Measurements from ENCODE around the gene ASS1. TPM values are rescaled to one million over a fixed set of nuclear protein-coding genes. Genes with fewer than 3 reads are reported as not detected.
A peak's percentile ranks its signal among the peaks of the same experiment; 100 is the strongest.

The ASS1 gene
- polyA plus RNA-seq, 2 of the 4 experiments (the other 2 are of a cell fraction): 11.3 to 32.5 TPM

DNA sequence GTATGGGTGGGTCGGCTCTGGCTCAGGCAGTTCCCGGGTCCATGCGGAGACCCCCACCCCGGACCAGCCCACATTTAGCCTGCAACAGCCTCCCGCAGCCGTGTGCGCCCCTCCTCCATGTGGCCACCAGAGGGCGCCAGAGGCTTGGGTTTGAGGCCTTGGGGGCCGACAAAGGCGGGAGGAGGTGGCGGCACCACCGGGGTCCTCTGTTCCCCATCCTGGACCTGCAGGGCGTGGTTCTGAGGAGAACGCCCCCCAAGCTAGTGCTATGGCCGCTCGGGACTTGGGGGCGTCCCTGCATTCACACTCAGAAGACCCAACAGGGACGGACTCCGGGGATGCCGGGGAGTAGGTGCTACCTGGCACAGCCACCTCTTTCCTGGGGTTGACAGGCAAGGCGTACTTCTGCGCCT is 16.5 kb downstream of the ASS1 start:
- peak; percentile 39 to 59 for DNase-seq (ENCODE audit: low read depth in 1 of 2, low spot score in 1 of 2)

DNA sequence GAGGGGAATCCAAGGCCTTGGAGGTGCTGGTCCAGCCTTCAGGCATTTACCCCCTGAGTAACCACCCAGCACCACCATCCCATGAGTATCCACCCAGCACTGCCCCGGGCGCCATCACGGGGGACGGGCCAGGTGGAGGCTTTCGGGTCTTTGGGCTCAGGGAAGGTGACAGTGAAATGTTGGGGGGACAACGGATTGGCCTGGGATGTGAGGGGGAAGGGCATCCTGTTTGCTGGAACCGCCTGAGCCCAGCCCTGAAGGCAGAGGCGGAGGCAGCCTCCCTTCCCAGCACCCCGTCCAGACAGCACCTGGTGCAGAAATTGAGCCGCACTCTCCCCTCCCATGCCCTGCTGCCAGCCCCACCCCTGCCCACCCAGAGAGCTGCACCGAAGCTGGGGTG is 17.0 kb downstream of the ASS1 start:
- ChIA-PET POLR2A (no interaction called here), CTCF (interaction anchor here (0.7 to 17.4 kb wide), 27 partner anchors 9 to 537 kb away, joined by 3 to 453 read pairs (median 7); no protein-coding TSS in a partner anchor)
- FAIRE-seq: no peak
- H3K4me2 ChIP-seq: peak overlapping the region; percentile 46; the same call in 2 of the 3 replicates
- TF ChIP-seq RFX5 (IDR thresholded peaks at IDR 0.05) (no peak), CHD4 (IDR thresholded peaks at IDR 0.05; ENCODE audit: borderline replicate concordance) (no peak), MAFK (IDR thresholded peaks at IDR 0.05; ENCODE audit: partially characterized antibody) (no peak), RARB (CRISPR knock-in tag; IDR thresholded peaks at IDR 0.05) (no peak), EP300 (IDR thresholded peaks at IDR 0.05) (no peak), HOXA7 (CRISPR knock-in tag; IDR thresholded peaks at IDR 0.05) (no peak), NPAS2 (CRISPR knock-in tag; IDR thresholded peaks at IDR 0.05; ENCODE audit: borderline replicate concordance) (no peak), MYC (IDR thresholded peaks at IDR 0.05; ENCODE audit: borderline replicate concordance, low read length) (no peak), FOSL2 (IDR thresholded peaks at IDR 0.05) (no peak), FOSL2 (CRISPR knock-in tag; IDR thresholded peaks at IDR 0.05) (no peak), CBX8 (IDR thresholded peaks at IDR 0.05) (no peak), TFCP2L1 (CRISPR knock-in tag; IDR thresholded peaks at IDR 0.05) (no peak), FOXS1 (CRISPR knock-in tag; IDR thresholded peaks at IDR 0.05) (no peak), HDAC2 (IDR thresholded peaks at IDR 0.05) (no peak), JUN (IDR thresholded peaks at IDR 0.05) (no peak), ZC3H11A (IDR thresholded peaks at IDR 0.05) (no peak), BHLHE40 (IDR thresholded peaks at IDR 0.05; ENCODE audit: low read depth, low read length) (no peak), CEBPB (IDR thresholded peaks at IDR 0.05) (no peak)
- TF ChIP-seq, protein P1, sequence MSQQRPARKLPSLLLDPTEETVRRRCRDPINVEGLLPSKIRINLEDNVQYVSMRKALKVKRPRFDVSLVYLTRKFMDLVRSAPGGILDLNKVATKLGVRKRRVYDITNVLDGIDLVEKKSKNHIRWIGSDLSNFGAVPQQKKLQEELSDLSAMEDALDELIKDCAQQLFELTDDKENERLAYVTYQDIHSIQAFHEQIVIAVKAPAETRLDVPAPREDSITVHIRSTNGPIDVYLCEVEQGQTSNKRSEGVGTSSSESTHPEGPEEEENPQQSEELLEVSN (IDR thresholded peaks at IDR 0.05; ENCODE audit: borderline replicate concordance, low read depth): no peak
- TF ChIP-seq, protein P2, sequence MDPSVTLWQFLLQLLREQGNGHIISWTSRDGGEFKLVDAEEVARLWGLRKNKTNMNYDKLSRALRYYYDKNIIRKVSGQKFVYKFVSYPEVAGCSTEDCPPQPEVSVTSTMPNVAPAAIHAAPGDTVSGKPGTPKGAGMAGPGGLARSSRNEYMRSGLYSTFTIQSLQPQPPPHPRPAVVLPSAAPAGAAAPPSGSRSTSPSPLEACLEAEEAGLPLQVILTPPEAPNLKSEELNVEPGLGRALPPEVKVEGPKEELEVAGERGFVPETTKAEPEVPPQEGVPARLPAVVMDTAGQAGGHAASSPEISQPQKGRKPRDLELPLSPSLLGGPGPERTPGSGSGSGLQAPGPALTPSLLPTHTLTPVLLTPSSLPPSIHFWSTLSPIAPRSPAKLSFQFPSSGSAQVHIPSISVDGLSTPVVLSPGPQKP (IDR thresholded peaks at IDR 0.05; ENCODE audit: low read depth, low read length): no peak
- H3K9me3 ChIP-seq: no peaks in the 10 kb centered on the region
- no peaks in the 10 kb centered on the region for H3K4me1 ChIP-seq
- DNase-seq (ENCODE audit: low read depth in 1 of 2, low spot score in 1 of 2): no peak
- peak in 1 of 2 experiments; percentile 46; a peak in 3 of 6 replicates for ATAC-seq
- H3K27ac ChIP-seq: no peak overlapping the region
- H3K4me3 ChIP-seq: no peak overlapping the region
- 37% methylated on average over 10 of the region's 11 CpGs for WGBS (ENCODE audit: missing lambda C conversion rate)

More for the DNA sequence above, 16.5 kb downstream of the ASS1 start:
- H3K4me1 ChIP-seq: no peaks in the 10 kb centered on the region
- ATAC-seq (peak; percentile 63 to 82), FAIRE-seq (no peak)
- no peak overlapping the region for H3K4me3 ChIP-seq
- ChIA-PET CTCF (interaction anchor here (0.5 to 17.4 kb wide), 49 partner anchors 8 to 708 kb away, joined by 3 to 453 read pairs (median 4); no protein-coding TSS in a partner anchor), POLR2A (no interaction called here)
- H3K27ac ChIP-seq: no peak overlapping the region
- WGBS (ENCODE audit: missing lambda C conversion rate): 29% methylated on average over 8 of the region's 22 CpGs
- peak; percentile 89 to 96 for TF ChIP-seq RAD21 (conservative IDR thresholded peaks at IDR 0.05 in 1 of 2, IDR thresholded peaks at IDR 0.05 in 1 of 2)
- TF ChIP-seq ZNF302 (CRISPR knock-in tag; IDR thresholded peaks at IDR 0.05): no peak
- no peak for TF ChIP-seq RCOR1 (IDR thresholded peaks at IDR 0.05; ENCODE audit: low read depth, low read length)
- TF ChIP-seq POLR2A (IDR thresholded peaks at IDR 0.05; ENCODE audit: low read length): no peak
- TF ChIP-seq JUNB (IDR thresholded peaks at IDR 0.05): no peak
- TF ChIP-seq CHD4 (IDR thresholded peaks at IDR 0.05; ENCODE audit: borderline replicate concordance): no peak
- TF ChIP-seq, protein P2 (IDR thresholded peaks at IDR 0.05; ENCODE audit: low read depth, low read length): no peak
- TF ChIP-seq, protein P1 (IDR thresholded peaks at IDR 0.05; ENCODE audit: borderline replicate concordance, low read depth): 0 out of 2 replicates have a peak, but pooled peaks have one; percentile 46
- TF ChIP-seq NR3C1 (IDR thresholded peaks at IDR 0.05): no peak
- no peak for TF ChIP-seq EP300 (IDR thresholded peaks at IDR 0.05)
- TF ChIP-seq MAFK (IDR thresholded peaks at IDR 0.05; ENCODE audit: partially characterized antibody): no peak
- no peak for TF ChIP-seq HEYL (CRISPR knock-in tag; IDR thresholded peaks at IDR 0.05)
- TF ChIP-seq MAZ (IDR thresholded peaks at IDR 0.05; ENCODE audit: borderline replicate concordance, low read depth, low read length): peak; percentile 64; the same call in 1 of the 2 replicates
- peak; percentile 94 for TF ChIP-seq SMC3 (IDR thresholded peaks at IDR 0.05)
- no peak for TF ChIP-seq HOXB5 (CRISPR knock-in tag; IDR thresholded peaks at IDR 0.05)
- TF ChIP-seq, protein P3, sequence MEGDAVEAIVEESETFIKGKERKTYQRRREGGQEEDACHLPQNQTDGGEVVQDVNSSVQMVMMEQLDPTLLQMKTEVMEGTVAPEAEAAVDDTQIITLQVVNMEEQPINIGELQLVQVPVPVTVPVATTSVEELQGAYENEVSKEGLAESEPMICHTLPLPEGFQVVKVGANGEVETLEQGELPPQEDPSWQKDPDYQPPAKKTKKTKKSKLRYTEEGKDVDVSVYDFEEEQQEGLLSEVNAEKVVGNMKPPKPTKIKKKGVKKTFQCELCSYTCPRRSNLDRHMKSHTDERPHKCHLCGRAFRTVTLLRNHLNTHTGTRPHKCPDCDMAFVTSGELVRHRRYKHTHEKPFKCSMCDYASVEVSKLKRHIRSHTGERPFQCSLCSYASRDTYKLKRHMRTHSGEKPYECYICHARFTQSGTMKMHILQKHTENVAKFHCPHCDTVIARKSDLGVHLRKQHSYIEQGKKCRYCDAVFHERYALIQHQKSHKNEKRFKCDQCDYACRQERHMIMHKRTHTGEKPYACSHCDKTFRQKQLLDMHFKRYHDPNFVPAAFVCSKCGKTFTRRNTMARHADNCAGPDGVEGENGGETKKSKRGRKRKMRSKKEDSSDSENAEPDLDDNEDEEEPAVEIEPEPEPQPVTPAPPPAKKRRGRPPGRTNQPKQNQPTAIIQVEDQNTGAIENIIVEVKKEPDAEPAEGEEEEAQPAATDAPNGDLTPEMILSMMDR (IDR thresholded peaks at IDR 0.05): peak; percentile 86
- no peak for TF ChIP-seq GATA3 (IDR thresholded peaks at IDR 0.05; ENCODE audit: borderline replicate concordance)
- no peak for TF ChIP-seq ZFP36 (IDR thresholded peaks at IDR 0.05; ENCODE audit: borderline replicate concordance, partially characterized antibody)
- H3K4me2 ChIP-seq: peak overlapping the region; percentile 46
- H3K9me3 ChIP-seq: no peaks in the 10 kb centered on the region

All from A549 (cell line).